ENCODE data around the gene SLC20A1.
"Not testable (repeated sequence)": the region's sequence is repeated elsewhere in the genome, so short reads cannot be mapped to it uniquely, and the experiment has no call there.

The SLC20A1 gene

GRCh38 chr2:112646791-112647689, 1.3 kb downstream of the SLC20A1 start:
- DNase-seq = no peak

- DNase-seq = no peak
Observed at GRCh38 chr2:112648081-112648480, 2.3 kb downstream of the SLC20A1 start.

GRCh38 chr2:112656679-112657078, 10.9 kb downstream of the SLC20A1 start:
- no peak for DNase-seq

- DNase-seq = no peak
Observed at GRCh38 chr2:112658301-112658700, 12.6 kb downstream of the SLC20A1 start.

GRCh38 chr2:112658839-112659667, 13.3 kb downstream of the SLC20A1 start:
- DNase-seq = no peak

GRCh38 chr2:112660138-112660537, 14.4 kb downstream of the SLC20A1 start:
- DNase-seq = no peak

- DNase-seq = no peak
Observed at GRCh38 chr2:112661656-112662305, 16.0 kb downstream of the SLC20A1 start.

- no peak for DNase-seq
Observed at GRCh38 chr2:112662704-112663103, 17.0 kb downstream of the SLC20A1 start.

GRCh38 chr2:112664689-112665088, 18.9 kb downstream of the SLC20A1 start:
- no peak for DNase-seq

GRCh38 chr2:112665113-112665780, 19.5 kb downstream of the SLC20A1 start:
- no peak for DNase-seq

- no peak for DNase-seq
Observed at GRCh38 chr2:112666761-112667122, 21.0 kb downstream of the SLC20A1 start.

GRCh38 chr2:112667540-112667939, 21.8 kb downstream of the SLC20A1 start:
- not testable (repeated sequence) for DNase-seq

GRCh38 chr2:112669667-112670066, 23.9 kb downstream of the SLC20A1 start:
- no peak for DNase-seq

GRCh38 chr2:112670252-112671022, 24.7 kb downstream of the SLC20A1 start:
- no peak for DNase-seq

- DNase-seq = no peak
Observed at GRCh38 chr2:112671801-112672200, 26.1 kb downstream of the SLC20A1 start.

GRCh38 chr2:112673008-112673407, 27.3 kb downstream of the SLC20A1 start:
- no peak for DNase-seq

GRCh38 chr2:112674229-112674628, 28.5 kb downstream of the SLC20A1 start:
- DNase-seq = no peak

GRCh38 chr2:112679484-112679883, 33.7 kb downstream of the SLC20A1 start:
- no peak for DNase-seq

- no peak for DNase-seq
Observed at GRCh38 chr2:112680666-112681101, 34.9 kb downstream of the SLC20A1 start.

- no peak for DNase-seq
Observed at GRCh38 chr2:112682101-112682500, 36.4 kb downstream of the SLC20A1 start.

GRCh38 chr2:112683550-112684414, 38.0 kb downstream of the SLC20A1 start:
- no peak for DNase-seq

Data from stimulated activated CD4-positive, alpha-beta T cell treated with anti-CD3 and anti-CD28 coated beads, Interleukin-2, amount 100 ng/mL, for 48 hours (primary cell).